Osteocyte (in vitro differentiated cells): ENCODE data around the gene KIF13A. TPM values are rescaled to one million over a fixed set of nuclear protein-coding genes. Genes with fewer than 3 reads are reported as not detected.

ENCODE experiments used
- DNase-seq: peaks from one replicate; pipeline ENCODE4 v3.0.0; 2021; ENCODE audit warnings: mixed read lengths; ENCODE audit not compliant: unreplicated experiment; ENCODE audit errors: extremely low spot score
- H3K27ac Mint-ChIP-seq: one replicate; pipeline ENCODE4 v1.8.0; 2021; ENCODE audit warnings: mild to moderate bottlenecking, mixed read lengths; ENCODE audit not compliant: unreplicated experiment
- H3K27me3 Mint-ChIP-seq: one replicate; pipeline ENCODE4 v1.8.0; 2021; ENCODE audit warnings: mixed read lengths; ENCODE audit not compliant: unreplicated experiment
- H3K36me3 Mint-ChIP-seq: one replicate; pipeline ENCODE4 v1.8.0; 2021; ENCODE audit warnings: mixed read lengths; ENCODE audit not compliant: unreplicated experiment
- H3K4me1 Mint-ChIP-seq: one replicate; pipeline ENCODE4 v1.8.0; 2021; ENCODE audit warnings: mixed read lengths; ENCODE audit not compliant: unreplicated experiment
- H3K4me3 Mint-ChIP-seq: one replicate; pipeline ENCODE4 v1.8.0; 2021; ENCODE audit warnings: mild to moderate bottlenecking, moderate library complexity, mixed read lengths; ENCODE audit not compliant: unreplicated experiment
- H3K9me3 Mint-ChIP-seq: one replicate; pipeline ENCODE4 v1.8.0; 2021; ENCODE audit warnings: mixed read lengths; ENCODE audit not compliant: unreplicated experiment
- total RNA-seq: library from RNA; stranded (reverse); gene quantifications from 2 replicates; pipeline ENCODE4 v1.2.1, GENCODE V29; 2021
- TF ChIP-seq, protein P1 (sequence below): fragments of 200-600 bp; sonication (generic); IDR thresholded peaks from 2 replicates; pipeline ENCODE4 v1.5.0; 2021; ENCODE audit warnings: antibody characterized with exemption, mild to moderate bottlenecking, moderate library complexity

KIF13A gene
- total RNA-seq, 1 donor from 2014 or later = 47.5 TPM

DNA sequence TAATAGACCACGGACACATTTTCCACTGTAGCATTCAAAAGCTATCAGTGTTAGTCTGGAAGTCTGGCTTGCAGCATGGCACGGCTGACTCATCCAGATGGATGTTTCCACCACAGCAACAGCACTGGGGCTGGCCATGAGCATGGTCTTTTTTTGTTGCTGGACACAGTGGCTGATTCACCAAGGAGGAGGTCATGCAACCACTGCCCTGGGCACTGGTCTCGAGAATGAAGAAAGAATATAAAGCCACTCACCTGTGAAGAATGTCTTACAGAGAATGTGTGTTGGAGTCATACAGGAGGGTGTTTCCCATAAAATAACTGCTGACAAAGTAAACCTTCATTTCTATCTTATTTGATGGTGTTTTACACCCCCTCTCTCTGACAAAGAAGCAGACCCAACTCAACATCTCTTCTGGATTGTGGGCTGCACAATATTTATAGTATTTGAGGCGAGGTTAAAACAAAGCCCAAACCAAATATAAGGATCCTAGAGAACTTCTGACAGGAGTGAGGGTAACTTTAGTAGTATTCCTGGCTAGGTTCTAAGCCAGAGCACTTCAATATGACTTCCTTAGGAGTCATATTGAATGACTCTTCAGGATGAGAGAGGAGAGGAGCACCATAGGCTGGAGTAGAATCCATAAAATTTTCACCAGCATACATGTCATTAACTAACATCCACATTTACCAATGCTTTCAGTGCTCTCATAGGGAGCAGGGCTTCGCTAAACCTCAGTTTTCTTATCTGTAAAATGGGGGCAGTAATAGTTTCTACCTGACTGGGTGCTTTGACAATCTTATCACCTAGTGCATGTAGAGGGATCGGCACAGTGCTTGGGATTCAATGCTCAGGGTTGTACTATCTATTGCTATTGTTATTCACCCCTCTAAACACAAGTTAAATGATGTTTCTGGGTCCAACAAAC, 121.4 kb downstream of the KIF13A start:
- Mint-ChIP-seq H3K36me3 (peaks cover 10% of the 10 kb centered on the region), H3K27me3 (no peaks in the 10 kb centered on the region), H3K4me1 (peaks cover 43% of the 10 kb centered on the region), H3K9me3 (no peaks in the 10 kb centered on the region), H3K4me3 (no peak overlapping the region), H3K27ac (peak overlapping the region; percentile 73)
- no peak for DNase-seq
- TF ChIP-seq, protein P1, sequence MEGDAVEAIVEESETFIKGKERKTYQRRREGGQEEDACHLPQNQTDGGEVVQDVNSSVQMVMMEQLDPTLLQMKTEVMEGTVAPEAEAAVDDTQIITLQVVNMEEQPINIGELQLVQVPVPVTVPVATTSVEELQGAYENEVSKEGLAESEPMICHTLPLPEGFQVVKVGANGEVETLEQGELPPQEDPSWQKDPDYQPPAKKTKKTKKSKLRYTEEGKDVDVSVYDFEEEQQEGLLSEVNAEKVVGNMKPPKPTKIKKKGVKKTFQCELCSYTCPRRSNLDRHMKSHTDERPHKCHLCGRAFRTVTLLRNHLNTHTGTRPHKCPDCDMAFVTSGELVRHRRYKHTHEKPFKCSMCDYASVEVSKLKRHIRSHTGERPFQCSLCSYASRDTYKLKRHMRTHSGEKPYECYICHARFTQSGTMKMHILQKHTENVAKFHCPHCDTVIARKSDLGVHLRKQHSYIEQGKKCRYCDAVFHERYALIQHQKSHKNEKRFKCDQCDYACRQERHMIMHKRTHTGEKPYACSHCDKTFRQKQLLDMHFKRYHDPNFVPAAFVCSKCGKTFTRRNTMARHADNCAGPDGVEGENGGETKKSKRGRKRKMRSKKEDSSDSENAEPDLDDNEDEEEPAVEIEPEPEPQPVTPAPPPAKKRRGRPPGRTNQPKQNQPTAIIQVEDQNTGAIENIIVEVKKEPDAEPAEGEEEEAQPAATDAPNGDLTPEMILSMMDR = no peak

DNA sequence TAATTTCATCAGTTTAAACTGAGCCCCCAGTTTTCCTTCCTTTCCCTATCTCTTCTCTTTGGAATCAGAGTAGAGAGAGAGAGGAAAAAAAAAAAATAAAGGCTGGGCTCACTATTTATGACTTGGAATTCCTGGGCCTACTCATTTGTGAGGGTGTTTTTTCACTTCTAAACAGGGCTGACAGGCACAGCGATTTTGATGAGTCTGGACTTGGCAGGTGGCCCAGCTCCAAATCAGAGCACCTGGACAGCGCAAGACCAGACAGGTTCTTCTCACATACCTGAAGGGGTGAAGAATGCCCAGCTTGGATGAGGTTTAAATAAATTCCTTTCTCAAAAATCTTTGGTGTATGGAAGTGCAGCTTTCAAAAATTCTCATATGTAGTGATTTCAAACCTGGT, 122.2 kb downstream of the KIF13A start:
- no peak overlapping the region for H3K4me3 Mint-ChIP-seq
- H3K36me3 Mint-ChIP-seq = peaks cover 8% of the 10 kb centered on the region
- peaks cover 43% of the 10 kb centered on the region for H3K4me1 Mint-ChIP-seq
- DNase-seq = no peak
- TF ChIP-seq, protein P1 = no peak
- no peaks in the 10 kb centered on the region for H3K27me3 Mint-ChIP-seq
- H3K27ac Mint-ChIP-seq = peak overlapping the region; percentile 73
- H3K9me3 Mint-ChIP-seq = no peaks in the 10 kb centered on the region

DNA sequence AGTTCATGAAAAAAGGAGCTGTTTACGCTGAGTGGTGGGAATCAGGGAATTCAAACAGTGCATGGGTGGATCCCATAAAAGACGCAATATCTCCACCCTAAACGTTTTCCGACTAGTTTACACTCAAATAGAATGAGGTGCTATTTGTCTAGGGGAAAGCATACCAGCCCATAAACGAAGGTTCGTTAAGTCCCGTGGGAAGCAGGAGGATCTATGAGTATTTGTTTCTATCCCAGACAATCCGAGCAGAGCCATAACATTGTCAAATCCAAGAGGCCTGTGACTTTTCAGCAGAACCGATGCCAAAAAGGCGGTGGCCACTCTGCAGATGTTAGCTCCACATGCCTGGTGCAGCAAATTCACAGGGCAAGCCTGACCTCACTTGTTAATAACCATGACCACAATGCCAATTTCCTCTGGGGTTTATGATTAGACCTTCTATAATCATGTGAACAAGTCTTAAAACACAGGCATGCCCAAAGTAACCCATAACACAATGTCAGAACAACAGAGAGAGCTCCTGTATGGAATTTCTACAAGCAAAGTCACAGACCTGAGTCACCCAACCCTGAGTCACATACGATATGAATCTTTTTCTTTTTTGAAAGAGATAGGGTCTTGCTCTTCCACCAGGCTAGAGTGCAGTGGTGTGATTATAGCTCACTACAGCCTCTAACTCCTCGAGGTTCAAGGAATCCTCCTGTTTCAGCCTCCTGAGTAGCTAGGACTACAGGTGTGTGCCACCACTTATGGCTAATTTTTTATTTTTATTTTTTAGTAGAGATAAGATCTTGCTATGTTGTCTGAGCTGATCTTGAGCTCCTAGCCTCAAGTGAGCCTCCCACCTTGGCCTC, 123.3 kb downstream of the KIF13A start:
- Mint-ChIP-seq H3K27me3 (no peaks in the 10 kb centered on the region), H3K4me1 (peaks cover 43% of the 10 kb centered on the region), H3K36me3 (peaks cover under 1% of the 10 kb centered on the region), H3K4me3 (no peak overlapping the region), H3K9me3 (no peaks in the 10 kb centered on the region), H3K27ac (peak overlapping the region; percentile 28)
- TF ChIP-seq, protein P1 = no peak
- DNase-seq = no peak

DNA sequence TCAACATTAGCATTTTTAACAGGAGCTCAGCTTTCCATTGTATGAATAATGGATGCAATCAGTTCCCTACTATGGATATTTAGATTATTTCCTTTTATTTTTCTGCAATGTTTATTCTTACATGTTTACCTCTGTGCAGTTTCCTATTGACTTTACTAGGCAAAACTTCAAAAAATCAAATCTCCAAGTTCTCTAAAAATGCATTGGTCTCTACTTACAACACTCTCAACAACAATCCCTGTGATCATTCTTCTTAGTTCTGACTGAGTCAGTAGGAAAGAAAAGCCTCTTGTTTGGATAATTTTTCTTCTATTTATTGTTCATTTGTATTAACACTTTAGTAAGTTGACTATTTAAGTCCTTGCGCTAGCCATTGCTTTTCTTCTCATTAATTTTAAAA, 126.1 kb downstream of the KIF13A start:
- DNase-seq = no peak
- Mint-ChIP-seq H3K27ac (no peak overlapping the region), H3K9me3 (no peaks in the 10 kb centered on the region), H3K4me1 (peaks cover 25% of the 10 kb centered on the region), H3K36me3 (peaks cover 3% of the 10 kb centered on the region), H3K27me3 (no peaks in the 10 kb centered on the region), H3K4me3 (no peak overlapping the region)
- TF ChIP-seq, protein P1 = no peak

DNA sequence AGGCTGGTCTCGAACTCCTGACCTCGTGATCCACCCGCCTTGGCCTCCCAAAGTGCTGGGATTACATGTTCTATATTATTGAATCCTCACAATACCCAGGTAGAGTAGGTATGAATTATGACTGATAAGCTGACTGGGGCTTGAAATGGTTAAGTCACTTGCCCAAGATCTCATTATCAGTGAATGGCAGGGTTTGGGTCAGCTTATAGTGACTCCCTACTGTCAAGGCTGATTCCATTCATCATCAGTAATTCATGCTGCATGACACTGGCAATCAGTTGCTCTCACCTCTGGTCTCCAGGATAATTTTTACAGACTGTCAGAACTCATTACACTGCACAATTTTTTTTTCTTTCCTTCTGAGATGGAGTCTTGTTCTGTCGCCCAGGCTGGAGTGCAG, 127.6 kb downstream of the KIF13A start:
- Mint-ChIP-seq H3K36me3 (peaks cover 8% of the 10 kb centered on the region), H3K27me3 (no peaks in the 10 kb centered on the region), H3K4me3 (no peak overlapping the region), H3K9me3 (no peaks in the 10 kb centered on the region), H3K4me1 (peaks cover 12% of the 10 kb centered on the region), H3K27ac (no peak overlapping the region)
- TF ChIP-seq, protein P1 = no peak
- DNase-seq = no peak
